Left ventricle myocardium inferior (tissue), 1 donor: Measurements from ENCODE around the gene NKX3-2. TPM values are rescaled to one million over a fixed set of nuclear protein-coding genes. Genes with fewer than 3 reads are reported as not detected.

ENCODE experiments used
- DNase-seq: peaks from one replicate; pipeline ENCODE4 v3.0.0-alpha.2; 2020
- H3K27ac ChIP-seq: fragments of 200-600 bp; replicated peaks from 2 replicates; pipeline ENCODE4 v1.8.0; 2021
- H3K27me3 ChIP-seq: fragments of 200-600 bp; 2 replicates; pipeline ENCODE4 v1.8.0; 2021; ENCODE audit warnings: low read depth
- H3K36me3 ChIP-seq: fragments of 200-600 bp; 2 replicates; pipeline ENCODE4 v1.8.0; 2021
- H3K4me1 ChIP-seq: fragments of 200-600 bp; 2 replicates; pipeline ENCODE4 v1.8.0; 2021
- H3K4me3 ChIP-seq: fragments of 200-600 bp; 2 replicates; pipeline ENCODE4 v1.8.0; 2021; ENCODE audit warnings: mild to moderate bottlenecking, moderate library complexity
- H3K9me3 ChIP-seq: fragments of 200-600 bp; replicated peaks from 2 replicates; pipeline ENCODE4 v1.8.0; 2021
- intact Hi-C: fragments of 100-400 bp; cut with micrococcal nuclease; formaldehyde crosslinking; loops from one replicate; pipeline ENCODE4 v1.11.0; 2022
- total RNA-seq: library from RNA; stranded (reverse); fragmentation: NEBNext Ultra II Directional; extraction: Animal tissue kit (Norgen Biotek cat#: 25700); gene quantifications from one replicate; pipeline ENCODE4 v1.2.1, GENCODE V29; 2021
- TF ChIP-seq, protein P1 (sequence below): fragments of 200-600 bp; IDR thresholded peaks from 2 replicates; pipeline ENCODE4 v1.8.0; 2021; ENCODE audit warnings: antibody characterized with exemption, mild to moderate bottlenecking, borderline replicate concordance
- donor health status: DM: no; HTN: yes; CAD: no; lungs with severe emphysema.

NKX3-2 gene
- total RNA-seq, 1 donor from 2014 or later: not detected

DNA sequence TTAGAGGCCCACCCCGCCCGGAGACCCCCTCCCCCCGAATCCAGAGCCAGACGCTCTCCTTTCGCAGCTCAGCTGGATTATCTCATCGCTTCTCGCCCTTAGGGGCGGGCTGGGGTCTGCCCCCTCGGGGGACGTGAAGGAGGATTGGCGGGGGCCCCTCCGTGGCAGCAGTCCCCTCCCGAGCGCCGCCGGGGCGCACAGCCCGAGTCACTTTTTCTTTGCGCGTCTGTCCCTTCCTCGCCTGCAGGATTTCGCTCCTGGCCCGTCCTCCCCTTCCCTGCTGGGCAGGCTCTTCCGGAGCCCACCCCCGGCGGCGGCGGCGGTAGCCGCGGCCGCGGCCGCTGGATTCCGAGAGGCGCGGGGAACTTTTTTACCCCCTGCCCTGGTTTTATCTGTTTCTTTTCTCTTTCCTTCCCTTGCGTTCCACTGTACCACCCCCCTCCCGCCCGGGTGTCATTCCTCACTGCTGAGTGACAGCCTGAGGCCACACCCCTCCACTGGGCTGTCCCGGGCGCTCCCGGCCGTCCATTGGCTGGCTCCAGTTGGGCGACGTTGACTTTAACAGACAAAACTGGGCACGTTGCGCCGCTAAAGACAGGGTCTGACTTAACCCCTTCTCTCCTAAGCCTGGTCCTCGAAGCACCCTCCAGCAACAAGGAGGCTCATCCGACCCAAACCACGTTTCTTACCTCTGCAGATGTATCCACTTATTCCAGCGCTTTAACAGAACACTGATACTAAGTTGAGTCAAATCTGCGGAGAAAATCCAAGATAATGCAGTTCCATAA, 492 bp upstream of the NKX3-2 start:
- H3K9me3 ChIP-seq: no peaks in the 10 kb centered on the region
- H3K36me3 ChIP-seq: no peaks in the 10 kb centered on the region
- H3K27me3 ChIP-seq: peaks cover 100% of the 10 kb centered on the region
- H3K27ac ChIP-seq: no peak overlapping the region
- peak overlapping the region; percentile 72 for H3K4me3 ChIP-seq
- intact Hi-C loops: loop anchor here (5.0 kb wide), 1 partner anchor 692 kb away; no protein-coding TSS in a partner anchor
- TF ChIP-seq, protein P1, sequence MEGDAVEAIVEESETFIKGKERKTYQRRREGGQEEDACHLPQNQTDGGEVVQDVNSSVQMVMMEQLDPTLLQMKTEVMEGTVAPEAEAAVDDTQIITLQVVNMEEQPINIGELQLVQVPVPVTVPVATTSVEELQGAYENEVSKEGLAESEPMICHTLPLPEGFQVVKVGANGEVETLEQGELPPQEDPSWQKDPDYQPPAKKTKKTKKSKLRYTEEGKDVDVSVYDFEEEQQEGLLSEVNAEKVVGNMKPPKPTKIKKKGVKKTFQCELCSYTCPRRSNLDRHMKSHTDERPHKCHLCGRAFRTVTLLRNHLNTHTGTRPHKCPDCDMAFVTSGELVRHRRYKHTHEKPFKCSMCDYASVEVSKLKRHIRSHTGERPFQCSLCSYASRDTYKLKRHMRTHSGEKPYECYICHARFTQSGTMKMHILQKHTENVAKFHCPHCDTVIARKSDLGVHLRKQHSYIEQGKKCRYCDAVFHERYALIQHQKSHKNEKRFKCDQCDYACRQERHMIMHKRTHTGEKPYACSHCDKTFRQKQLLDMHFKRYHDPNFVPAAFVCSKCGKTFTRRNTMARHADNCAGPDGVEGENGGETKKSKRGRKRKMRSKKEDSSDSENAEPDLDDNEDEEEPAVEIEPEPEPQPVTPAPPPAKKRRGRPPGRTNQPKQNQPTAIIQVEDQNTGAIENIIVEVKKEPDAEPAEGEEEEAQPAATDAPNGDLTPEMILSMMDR: no peak
- peak; percentile 60 for DNase-seq
- H3K4me1 ChIP-seq: peaks cover 72% of the 10 kb centered on the region

DNA sequence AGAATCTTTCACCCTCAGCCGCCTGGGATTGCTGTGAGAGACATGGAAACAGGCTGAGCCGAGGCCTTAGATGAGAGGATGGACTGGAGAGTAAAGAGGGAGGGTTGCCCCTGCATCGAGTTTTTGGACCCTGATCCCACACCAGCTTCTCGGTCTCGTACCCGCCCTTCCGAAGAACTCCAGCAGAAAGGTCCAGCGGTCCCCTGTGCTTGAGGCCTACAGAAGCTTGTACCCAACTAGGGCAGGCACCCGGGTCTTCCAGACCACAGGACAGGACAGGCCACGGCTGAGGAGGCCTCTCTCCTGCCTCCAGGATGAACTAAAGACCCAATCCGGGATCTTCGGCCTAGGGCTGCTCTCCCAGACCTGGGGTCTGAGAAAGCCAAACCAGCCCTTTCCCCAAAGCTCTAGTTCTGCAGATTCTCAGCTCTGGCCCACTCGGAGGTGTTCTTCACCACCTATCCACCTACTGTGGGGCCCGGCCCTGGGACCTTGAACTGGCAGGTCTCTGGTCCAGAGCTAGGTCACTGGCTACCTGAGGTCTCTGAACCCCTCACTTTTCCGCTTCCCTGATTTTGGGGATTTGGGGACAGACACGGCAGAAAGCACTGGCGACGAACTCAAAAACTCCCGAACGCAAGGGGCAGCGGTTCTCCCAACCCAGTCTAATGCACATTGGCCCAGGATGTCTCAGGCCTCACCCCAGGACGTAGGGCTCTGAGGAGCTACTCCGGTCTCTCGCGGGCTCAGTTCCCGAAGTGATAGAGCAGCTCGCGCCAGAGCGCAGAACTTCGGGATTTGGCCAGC, 1.1 kb downstream of the NKX3-2 start:
- peaks cover 72% of the 10 kb centered on the region for H3K4me1 ChIP-seq
- H3K36me3 ChIP-seq: no peaks in the 10 kb centered on the region
- peak overlapping the region; percentile 72 for H3K4me3 ChIP-seq
- TF ChIP-seq, protein P1: no peak
- H3K27ac ChIP-seq: no peak overlapping the region
- H3K9me3 ChIP-seq: no peaks in the 10 kb centered on the region
- peaks cover 100% of the 10 kb centered on the region for H3K27me3 ChIP-seq
- intact Hi-C loops: no loop called here
- no peak for DNase-seq

DNA sequence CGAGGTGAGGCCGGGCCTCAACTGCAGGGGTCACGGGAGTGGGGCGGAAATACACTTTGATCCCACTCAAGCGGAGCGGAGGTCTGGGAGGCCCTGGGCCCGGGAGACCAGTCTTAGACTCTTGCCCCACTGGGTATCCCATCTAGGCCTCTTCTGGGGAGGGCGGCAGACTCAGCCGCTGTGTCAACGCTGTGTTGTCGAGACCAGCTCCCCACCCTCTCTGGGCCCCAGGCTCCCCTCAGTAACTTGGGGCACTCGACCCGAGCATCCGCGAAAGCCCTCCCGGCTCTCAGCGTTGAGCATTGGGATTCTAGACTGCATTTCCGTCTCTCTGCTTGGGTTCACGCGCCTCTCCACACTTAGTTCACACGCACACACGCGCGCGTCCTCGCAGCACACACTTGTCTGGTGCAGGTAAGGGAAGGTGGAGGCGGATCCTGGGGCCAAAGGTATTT, 1.7 kb downstream of the NKX3-2 start:
- DNase-seq: no peak
- no peaks in the 10 kb centered on the region for H3K36me3 ChIP-seq
- H3K4me3 ChIP-seq: peak overlapping the region; percentile 52
- intact Hi-C loops: no loop called here
- H3K9me3 ChIP-seq: no peaks in the 10 kb centered on the region
- TF ChIP-seq, protein P1: no peak
- peaks cover 100% of the 10 kb centered on the region for H3K27me3 ChIP-seq
- H3K4me1 ChIP-seq: peaks cover 67% of the 10 kb centered on the region
- H3K27ac ChIP-seq: no peak overlapping the region

DNA sequence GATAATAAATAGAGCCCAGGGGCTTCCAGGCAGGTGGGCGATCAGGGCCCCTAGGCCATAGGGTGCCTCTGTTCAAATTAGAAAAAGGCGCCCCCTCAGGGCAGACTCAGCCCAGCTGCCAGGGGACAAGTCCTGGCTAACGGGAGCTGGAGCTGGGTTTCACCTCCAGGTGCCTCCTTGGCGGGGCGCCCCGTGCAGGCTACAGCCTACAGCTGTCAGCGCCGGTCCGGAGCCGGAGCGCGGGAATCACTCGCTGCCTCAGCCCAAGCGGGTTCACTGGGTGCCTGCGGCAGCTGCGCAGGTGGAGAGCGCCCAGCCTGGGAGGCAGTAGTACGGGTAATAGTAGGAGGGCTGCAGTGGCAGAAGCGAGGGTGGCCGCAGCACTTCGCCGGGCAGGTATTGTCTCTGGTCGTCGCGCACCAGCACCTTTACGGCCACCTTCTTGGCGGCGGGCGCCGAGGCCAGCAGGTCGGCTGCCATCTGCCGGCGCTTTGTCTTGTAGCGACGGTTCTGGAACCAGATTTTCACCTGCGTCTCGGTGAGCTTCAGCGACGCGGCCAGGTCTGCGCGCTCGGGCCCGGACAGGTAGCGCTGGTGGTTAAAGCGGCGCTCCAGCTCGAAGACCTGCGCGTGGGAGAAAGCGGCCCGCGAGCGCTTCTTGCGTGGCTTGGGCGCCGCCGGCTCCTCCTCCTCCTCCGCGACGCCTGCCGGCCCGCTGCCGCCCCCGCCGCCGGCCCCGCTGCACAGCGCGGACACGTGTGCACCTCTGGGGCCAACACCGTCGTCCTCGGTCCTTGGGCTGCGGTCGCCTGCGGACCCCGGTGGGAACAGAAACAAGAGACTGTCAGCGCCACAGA, 2.4 kb downstream of the NKX3-2 start:
- Histone ChIP-seq H3K4me3 (peak overlapping the region; percentile 52), H3K36me3 (no peaks in the 10 kb centered on the region), H3K9me3 (no peaks in the 10 kb centered on the region), H3K27me3 (peaks cover 100% of the 10 kb centered on the region), H3K4me1 (peaks cover 60% of the 10 kb centered on the region), H3K27ac (no peak overlapping the region)
- intact Hi-C loops: no loop called here
- DNase-seq: no peak
- TF ChIP-seq, protein P1: peak; percentile 54

DNA sequence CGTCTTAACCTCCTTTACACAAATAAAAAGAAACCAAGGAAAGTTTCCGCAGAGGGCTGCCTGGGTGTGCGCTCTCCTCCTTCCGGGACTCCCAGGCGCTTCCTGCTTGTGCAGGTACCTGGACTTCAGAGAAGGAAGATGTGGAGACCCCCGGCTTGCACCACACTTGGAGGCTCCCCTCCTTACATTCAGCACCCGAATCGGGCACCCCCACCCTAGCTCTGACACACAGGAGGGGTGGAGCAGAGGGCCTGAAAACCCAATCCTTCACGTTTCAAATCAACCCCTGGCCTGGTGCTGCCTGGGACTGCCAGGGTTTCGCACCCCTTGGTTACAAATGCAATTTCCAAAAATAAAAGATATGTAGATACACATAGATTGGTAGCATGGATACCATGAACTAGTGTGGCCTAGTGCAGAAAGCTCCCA, 3.1 kb downstream of the NKX3-2 start:
- Histone ChIP-seq H3K4me1 (peaks cover 58% of the 10 kb centered on the region), H3K9me3 (no peaks in the 10 kb centered on the region), H3K36me3 (no peaks in the 10 kb centered on the region), H3K27me3 (peaks cover 100% of the 10 kb centered on the region), H3K4me3 (peak overlapping the region; percentile 52), H3K27ac (no peak overlapping the region)
- TF ChIP-seq, protein P1: no peak
- no peak for DNase-seq
- intact Hi-C loops: no loop called here
